ENCODE measurements around the gene ANAPC13. TPM values are rescaled to one million over a fixed set of nuclear protein-coding genes. Genes with fewer than 3 reads are reported as not detected.
A peak's percentile ranks its signal among the peaks of the same experiment; 100 is the strongest.

The ANAPC13 gene
- total RNA-seq, 1 experiment from 2014 or later = 52.7 TPM

GRCh38 chr3:134453631-134454030, 32.2 kb downstream of the ANAPC13 start:
- TF ChIP-seq CTCF (conservative IDR thresholded peaks at IDR 0.05) (no peak), EZH2 (IDR thresholded peaks at IDR 0.05; ENCODE audit: low read depth) (no peak)
- Histone ChIP-seq H3K9me2 (ENCODE audit: insufficient read depth) (no peaks in the 10 kb centered on the region), H3K27ac (no peak overlapping the region), H3K79me2 (ENCODE audit: low read depth) (no peaks in the 10 kb centered on the region), H3K36me3 (ENCODE audit: low read depth) (no peaks in the 10 kb centered on the region), H3K4me1 (replicated peaks; ENCODE audit: insufficient read depth) (no peaks in the 10 kb centered on the region), H3K4me3 (no peak overlapping the region), H3F3A (ENCODE audit: insufficient read depth, low read depth) (no peaks in the 10 kb centered on the region), H3K4me2 (no peak overlapping the region), H4K20me1 (ENCODE audit: insufficient read depth) (no peaks in the 10 kb centered on the region), H3K27me3 (ENCODE audit: insufficient read depth, low read depth) (no peaks in the 10 kb centered on the region), H2AFZ (no peak overlapping the region), H3K9me3 (ENCODE audit: insufficient read depth, low read depth) (no peaks in the 10 kb centered on the region)
- no TSS peak for BruUV-seq (replicated peaks)
- ChIA-PET POLR2A (ENCODE audit: unreplicated experiment) (interaction anchor here (0.6 kb wide), 1 partner anchor 90 kb away, joined by 4 read pairs; no protein-coding TSS in a partner anchor), CTCF (no interaction called here)
- DNase-seq = no peak
- intact Hi-C loops (cut with micrococcal nuclease; ENCODE audit: unreplicated experiment) = no loop called here

GRCh38 chr3:134449951-134450350, 35.8 kb downstream of the ANAPC13 start:
- Histone ChIP-seq H3K36me3 (ENCODE audit: low read depth) (no peaks in the 10 kb centered on the region), H3K79me2 (ENCODE audit: low read depth) (no peaks in the 10 kb centered on the region), H3K9me2 (ENCODE audit: insufficient read depth) (no peaks in the 10 kb centered on the region), H3K4me2 (no peak overlapping the region), H3K27ac (no peak overlapping the region), H2AFZ (no peak overlapping the region), H3K27me3 (ENCODE audit: insufficient read depth, low read depth) (no peaks in the 10 kb centered on the region), H4K20me1 (ENCODE audit: insufficient read depth) (no peaks in the 10 kb centered on the region), H3K4me3 (no peak overlapping the region), H3K9me3 (ENCODE audit: insufficient read depth, low read depth) (no peaks in the 10 kb centered on the region), H3K4me1 (replicated peaks; ENCODE audit: insufficient read depth) (peaks cover 12% of the 10 kb centered on the region), H3F3A (ENCODE audit: insufficient read depth, low read depth) (peaks cover 10% of the 10 kb centered on the region; the same call in 1 of the 2 replicates)
- intact Hi-C loops (cut with micrococcal nuclease; ENCODE audit: unreplicated experiment) = loop anchor here (1.0 to 2.0 kb wide), 3 partner anchors 75 to 138 kb away; partner anchors contain the start of gene AMOTL2
- no TSS peak for BruUV-seq (replicated peaks)
- TF ChIP-seq CTCF (conservative IDR thresholded peaks at IDR 0.05) (no peak), EZH2 (IDR thresholded peaks at IDR 0.05; ENCODE audit: low read depth) (no peak)
- POLR2A ChIA-PET (ENCODE audit: unreplicated experiment) = no interaction called here
- CTCF ChIA-PET = no interaction called here
- no peak for DNase-seq

GRCh38 chr3:134449277-134449676, 36.5 kb downstream of the ANAPC13 start:
- H3K27me3 ChIP-seq (ENCODE audit: insufficient read depth, low read depth) = no peaks in the 10 kb centered on the region
- intact Hi-C loops (cut with micrococcal nuclease; ENCODE audit: unreplicated experiment) = loop anchor here (1.0 to 2.0 kb wide), 3 partner anchors 74 to 137 kb away; partner anchors contain the start of gene AMOTL2
- no peaks in the 10 kb centered on the region for H3K36me3 ChIP-seq (ENCODE audit: low read depth)
- no peaks in the 10 kb centered on the region for H3K79me2 ChIP-seq (ENCODE audit: low read depth)
- BruUV-seq (replicated peaks) = no TSS peak
- H3K9me3 ChIP-seq (ENCODE audit: insufficient read depth, low read depth) = no peaks in the 10 kb centered on the region
- peaks cover 18% of the 10 kb centered on the region for H3K4me1 ChIP-seq (replicated peaks; ENCODE audit: insufficient read depth)
- H4K20me1 ChIP-seq (ENCODE audit: insufficient read depth) = no peaks in the 10 kb centered on the region
- H3K27ac ChIP-seq = no peak overlapping the region
- H3F3A ChIP-seq (ENCODE audit: insufficient read depth, low read depth) = peaks cover 15% of the 10 kb centered on the region; the same call in 1 of the 2 replicates
- ChIA-PET CTCF (interaction anchor here (0.6 kb wide), 1 partner anchor 266 kb away, joined by 13 read pairs; no protein-coding TSS in a partner anchor), POLR2A (ENCODE audit: unreplicated experiment) (no interaction called here)
- peak in 1 of 2 experiments; percentile 27 for DNase-seq
- no peaks in the 10 kb centered on the region for H3K9me2 ChIP-seq (ENCODE audit: insufficient read depth)
- H3K4me2 ChIP-seq = no peak overlapping the region
- H2AFZ ChIP-seq = no peak overlapping the region
- H3K4me3 ChIP-seq = no peak overlapping the region
- TF ChIP-seq CTCF (conservative IDR thresholded peaks at IDR 0.05) = peak; percentile 49
- TF ChIP-seq EZH2 (IDR thresholded peaks at IDR 0.05; ENCODE audit: low read depth) = no peak

All from PC-9 (cell line).